ENCODE data around the gene PPP5C. TPM values are rescaled to one million over a fixed set of nuclear protein-coding genes. Genes with fewer than 3 reads are reported as not detected.

The PPP5C gene
- total RNA-seq, 1 donor from 2014 or later, result 48.9 TPM

DNA sequence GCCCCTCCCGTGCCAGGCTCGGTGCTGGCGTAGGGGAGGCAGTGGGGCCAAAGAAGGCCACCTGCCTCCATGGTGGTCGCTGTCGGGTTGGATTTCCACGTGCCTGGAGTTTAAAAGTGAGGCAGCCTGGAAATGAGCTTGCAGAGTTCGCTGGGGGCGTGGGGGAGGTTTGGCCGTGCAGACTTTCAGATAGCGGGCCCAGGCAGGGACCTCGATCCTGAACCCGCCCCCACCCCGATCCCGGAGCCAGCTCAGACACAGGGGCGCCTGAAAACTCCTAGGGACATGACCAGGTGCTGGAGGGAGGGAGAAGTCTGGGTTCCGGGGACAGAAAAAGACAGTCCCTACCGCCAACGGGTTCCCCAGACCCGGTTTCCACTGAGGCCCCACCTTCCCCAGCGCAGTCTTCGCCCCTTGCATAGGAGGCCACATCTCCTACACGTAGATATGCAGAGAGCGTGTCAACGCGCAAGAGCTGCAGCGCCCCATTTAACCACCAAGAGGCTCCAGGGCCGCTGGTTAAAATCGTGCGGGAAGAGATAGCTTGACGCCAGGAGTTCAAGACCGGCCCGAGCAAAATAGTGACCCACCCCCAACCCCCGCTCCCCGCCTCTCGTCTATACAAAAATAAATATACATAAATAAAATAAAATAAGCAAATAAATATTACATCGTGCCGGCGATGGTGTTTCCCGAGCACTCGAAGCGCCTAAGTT lies 58.0 kb downstream of the PPP5C start:
- intact Hi-C loops (cut with DNase I), result loop anchor here (10.0 kb wide), 1 partner anchor 80 kb away; no protein-coding TSS in a partner anchor
- Histone ChIP-seq H3K4me1 (peaks cover 22% of the 10 kb centered on the region), H3K27me3 (ENCODE audit: low read depth) (peaks cover 62% of the 10 kb centered on the region), H3K4me3 (peak overlapping the region; percentile 54), H3K9me3 (no peaks in the 10 kb centered on the region), H3K27ac (peak overlapping the region; percentile 38), H3K36me3 (no peaks in the 10 kb centered on the region)
- TF ChIP-seq, protein P1, sequence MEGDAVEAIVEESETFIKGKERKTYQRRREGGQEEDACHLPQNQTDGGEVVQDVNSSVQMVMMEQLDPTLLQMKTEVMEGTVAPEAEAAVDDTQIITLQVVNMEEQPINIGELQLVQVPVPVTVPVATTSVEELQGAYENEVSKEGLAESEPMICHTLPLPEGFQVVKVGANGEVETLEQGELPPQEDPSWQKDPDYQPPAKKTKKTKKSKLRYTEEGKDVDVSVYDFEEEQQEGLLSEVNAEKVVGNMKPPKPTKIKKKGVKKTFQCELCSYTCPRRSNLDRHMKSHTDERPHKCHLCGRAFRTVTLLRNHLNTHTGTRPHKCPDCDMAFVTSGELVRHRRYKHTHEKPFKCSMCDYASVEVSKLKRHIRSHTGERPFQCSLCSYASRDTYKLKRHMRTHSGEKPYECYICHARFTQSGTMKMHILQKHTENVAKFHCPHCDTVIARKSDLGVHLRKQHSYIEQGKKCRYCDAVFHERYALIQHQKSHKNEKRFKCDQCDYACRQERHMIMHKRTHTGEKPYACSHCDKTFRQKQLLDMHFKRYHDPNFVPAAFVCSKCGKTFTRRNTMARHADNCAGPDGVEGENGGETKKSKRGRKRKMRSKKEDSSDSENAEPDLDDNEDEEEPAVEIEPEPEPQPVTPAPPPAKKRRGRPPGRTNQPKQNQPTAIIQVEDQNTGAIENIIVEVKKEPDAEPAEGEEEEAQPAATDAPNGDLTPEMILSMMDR (IDR thresholded peaks at IDR 0.05), result peak; percentile 8
- ATAC-seq, result peak in 1 of 2 donors; percentile 12
- peak; percentile 43 for DNase-seq

DNA sequence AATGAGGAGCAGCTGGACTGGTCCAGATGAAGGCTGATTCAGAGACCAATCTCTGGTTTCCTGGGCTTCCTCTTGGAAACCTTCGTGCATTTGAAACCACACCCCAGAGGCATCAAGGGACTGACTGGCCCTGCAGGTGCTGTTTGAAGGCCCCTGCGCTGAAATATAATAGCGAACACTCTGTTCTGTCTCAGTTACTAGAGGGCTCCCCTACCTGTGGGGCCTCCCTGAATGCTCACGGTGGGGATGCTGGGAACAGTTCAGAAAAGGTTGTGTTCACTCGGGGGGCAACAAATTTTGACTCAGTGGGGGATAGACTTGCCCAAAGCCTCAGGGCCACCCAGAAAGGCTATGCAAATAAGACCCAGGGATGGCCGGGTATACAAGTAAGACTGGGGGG lies 60.1 kb downstream of the PPP5C start:
- intact Hi-C loops (cut with DNase I), result loop anchor here (10.0 kb wide), 1 partner anchor 78 kb away; no protein-coding TSS in a partner anchor
- H3K27me3 ChIP-seq (ENCODE audit: low read depth), result peaks cover 70% of the 10 kb centered on the region
- DNase-seq, result peak; percentile 8

DNA sequence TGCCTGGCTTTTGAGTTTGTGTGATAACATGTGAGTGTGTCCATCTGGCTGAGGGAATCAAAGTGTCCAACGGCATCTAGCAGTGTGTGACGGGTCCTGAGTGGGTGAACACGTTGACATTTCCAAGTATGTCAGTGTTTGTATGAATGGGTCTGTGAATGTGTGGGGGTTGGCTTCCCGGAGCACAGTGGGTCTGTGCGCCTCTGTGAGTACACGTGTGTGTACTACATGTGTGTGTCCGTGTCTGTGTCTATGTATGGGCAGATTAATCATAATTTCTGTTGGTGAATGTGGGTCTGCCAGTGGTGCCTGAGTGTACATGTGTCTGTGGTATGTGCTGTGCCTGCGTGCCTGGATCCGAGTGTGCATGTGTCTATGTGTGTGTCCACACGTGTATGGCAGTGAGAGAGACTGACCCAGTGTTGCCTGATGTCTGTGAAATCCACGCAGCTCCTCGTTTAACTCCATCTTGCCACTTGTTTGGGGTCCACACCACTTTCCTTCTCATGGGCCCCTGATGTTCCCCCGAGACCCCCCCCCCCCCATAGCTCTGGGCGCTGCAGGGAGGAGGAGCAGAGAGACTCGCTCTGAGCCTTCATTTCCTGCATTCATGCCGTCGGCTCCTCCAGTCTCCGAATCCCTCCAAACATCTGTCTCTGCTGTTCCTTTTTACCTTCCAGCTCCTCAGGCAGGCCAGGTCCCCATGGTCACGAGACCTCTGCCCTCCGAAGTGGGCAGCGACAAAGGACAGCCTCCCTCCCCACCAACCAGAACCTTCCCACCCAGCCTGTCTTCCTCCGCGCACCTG lies 61.2 kb downstream of the PPP5C start:
- peak; percentile 13 for DNase-seq

More for the DNA sequence above, 60.1 kb downstream of the PPP5C start:
- no peak overlapping the region for H3K27ac ChIP-seq
- no peak overlapping the region for H3K4me3 ChIP-seq
- ATAC-seq, result no peak
- TF ChIP-seq, protein P1 (IDR thresholded peaks at IDR 0.05), result no peak
- H3K9me3 ChIP-seq, result no peaks in the 10 kb centered on the region
- no peaks in the 10 kb centered on the region for H3K36me3 ChIP-seq
- peaks cover 22% of the 10 kb centered on the region for H3K4me1 ChIP-seq

DNA sequence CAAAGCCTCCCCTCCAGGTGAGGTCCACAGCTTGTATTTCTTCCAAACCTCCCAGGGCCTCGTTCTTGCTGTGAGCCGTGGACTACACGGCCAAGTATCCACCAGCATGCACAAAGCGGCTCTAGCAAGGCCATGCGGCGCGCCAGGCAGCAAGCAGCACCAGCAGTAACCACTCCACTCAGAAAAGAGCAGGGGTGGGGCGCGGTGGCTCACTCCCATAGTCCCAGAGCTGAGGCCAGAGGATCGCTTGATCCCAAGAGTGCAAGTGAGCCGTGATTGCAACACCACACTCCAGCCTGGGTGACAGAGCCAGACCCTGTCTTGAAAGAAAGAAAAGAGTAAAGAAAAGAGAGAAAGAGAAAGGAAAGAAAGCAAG lies 61.8 kb downstream of the PPP5C start:
- no peaks in the 10 kb centered on the region for H3K36me3 ChIP-seq
- H3K27me3 ChIP-seq (ENCODE audit: low read depth), result peaks cover 79% of the 10 kb centered on the region
- H3K9me3 ChIP-seq, result no peaks in the 10 kb centered on the region
- H3K4me1 ChIP-seq, result peaks cover 23% of the 10 kb centered on the region
- ATAC-seq (peak; percentile 72 to 79), DNase-seq (peak; percentile 88)
- TF ChIP-seq, protein P1 (IDR thresholded peaks at IDR 0.05), result no peak
- no peak overlapping the region for H3K4me3 ChIP-seq
- H3K27ac ChIP-seq, result peak overlapping the region; percentile 31
- intact Hi-C loops (cut with DNase I), result loop anchor here (10.0 kb wide), 1 partner anchor 76 kb away; no protein-coding TSS in a partner anchor

More for the DNA sequence above, 61.2 kb downstream of the PPP5C start:
- Histone ChIP-seq H3K27ac (peak overlapping the region; percentile 31), H3K9me3 (no peaks in the 10 kb centered on the region), H3K4me3 (no peak overlapping the region), H3K27me3 (ENCODE audit: low read depth) (peaks cover 73% of the 10 kb centered on the region), H3K4me1 (peaks cover 22% of the 10 kb centered on the region), H3K36me3 (no peaks in the 10 kb centered on the region)
- intact Hi-C loops (cut with DNase I), result loop anchor here (10.0 kb wide), 1 partner anchor 77 kb away; no protein-coding TSS in a partner anchor
- ATAC-seq, result no peak
- TF ChIP-seq, protein P1 (IDR thresholded peaks at IDR 0.05), result no peak

DNA sequence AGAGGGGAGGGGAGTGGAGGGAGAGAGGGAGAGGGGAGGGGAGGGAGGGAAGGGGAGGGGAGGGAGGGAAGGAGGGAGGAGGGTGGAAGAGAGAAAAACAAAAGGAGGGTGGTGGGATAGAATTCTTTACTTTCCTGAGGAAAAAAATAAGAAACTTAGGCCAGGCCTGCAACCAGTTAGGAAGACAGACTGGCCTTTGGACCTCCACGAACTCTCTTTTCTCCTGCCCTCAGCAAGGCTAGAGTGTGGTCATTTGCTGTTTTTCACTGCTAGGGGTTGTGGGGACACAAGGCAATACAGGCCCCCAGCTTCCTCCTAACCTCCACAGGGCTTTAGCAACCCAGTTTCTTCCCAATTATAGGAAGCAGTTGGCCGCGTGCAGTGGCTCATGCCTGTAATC lies 62.3 kb downstream of the PPP5C start:
- H3K27me3 ChIP-seq (ENCODE audit: low read depth), result peaks cover 83% of the 10 kb centered on the region
- peaks cover 21% of the 10 kb centered on the region for H3K4me1 ChIP-seq

More for the DNA sequence above, 62.3 kb downstream of the PPP5C start:
- ATAC-seq (no peak), DNase-seq (peak; percentile 18)
- Histone ChIP-seq H3K27ac (no peak overlapping the region), H3K9me3 (no peaks in the 10 kb centered on the region), H3K4me3 (no peak overlapping the region), H3K36me3 (no peaks in the 10 kb centered on the region)
- intact Hi-C loops (cut with DNase I), result loop anchor here (10.0 kb wide), 1 partner anchor 76 kb away; no protein-coding TSS in a partner anchor
- TF ChIP-seq, protein P1 (IDR thresholded peaks at IDR 0.05), result no peak

All from lower lobe of right lung (tissue), 2 donors.